ENCODE measurements around the gene LRP5.

LRP5 gene

DNA sequence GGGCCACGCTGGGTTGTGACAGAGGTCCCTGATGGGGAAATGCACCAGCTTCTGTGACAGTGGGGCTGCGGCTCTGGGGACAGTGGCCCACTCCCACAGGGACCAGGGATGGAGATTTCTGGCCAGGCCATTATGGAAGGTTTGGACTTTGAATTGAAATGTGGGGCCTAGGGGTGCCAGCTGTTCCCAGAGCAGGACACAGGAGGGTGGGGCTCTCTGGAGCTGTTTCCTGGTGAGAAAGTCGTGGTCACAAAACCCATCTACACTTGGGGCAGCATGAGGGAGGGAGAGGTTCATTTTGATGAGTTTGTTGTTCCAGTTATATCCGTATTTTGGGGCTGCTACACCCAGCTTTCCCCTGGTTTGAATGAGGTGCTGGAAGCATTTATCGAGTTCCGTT, 52.2 kb downstream of the LRP5 start:
- Histone ChIP-seq H3F3A (ENCODE audit: control insufficient read depth, insufficient read depth) (no peaks in the 10 kb centered on the region), H3K4me2 (ENCODE audit: low read length) (no peak overlapping the region), H3K27me3 (ENCODE audit: control insufficient read depth, low read length) (no peaks in the 10 kb centered on the region), H3K36me3 (ENCODE audit: control insufficient read depth, low read length) (no peaks in the 10 kb centered on the region), H3K9me2 (replicated peaks; ENCODE audit: control insufficient read depth, low read length) (no peaks in the 10 kb centered on the region), H3K27ac (ENCODE audit: low read depth, low read length) (no peak overlapping the region), H3K4me3 (ENCODE audit: low read length) (no peak overlapping the region), H3K9me3 (ENCODE audit: control insufficient read depth, insufficient read depth, low read length) (no peaks in the 10 kb centered on the region), H4K20me1 (ENCODE audit: control insufficient read depth, insufficient read depth, low read depth, low read length) (no peaks in the 10 kb centered on the region), H3K4me1 (ENCODE audit: control insufficient read depth, low read length) (peaks cover 6% of the 10 kb centered on the region), H3K79me2 (ENCODE audit: control insufficient read depth, low read length) (no peaks in the 10 kb centered on the region)
- TF ChIP-seq, protein P1, sequence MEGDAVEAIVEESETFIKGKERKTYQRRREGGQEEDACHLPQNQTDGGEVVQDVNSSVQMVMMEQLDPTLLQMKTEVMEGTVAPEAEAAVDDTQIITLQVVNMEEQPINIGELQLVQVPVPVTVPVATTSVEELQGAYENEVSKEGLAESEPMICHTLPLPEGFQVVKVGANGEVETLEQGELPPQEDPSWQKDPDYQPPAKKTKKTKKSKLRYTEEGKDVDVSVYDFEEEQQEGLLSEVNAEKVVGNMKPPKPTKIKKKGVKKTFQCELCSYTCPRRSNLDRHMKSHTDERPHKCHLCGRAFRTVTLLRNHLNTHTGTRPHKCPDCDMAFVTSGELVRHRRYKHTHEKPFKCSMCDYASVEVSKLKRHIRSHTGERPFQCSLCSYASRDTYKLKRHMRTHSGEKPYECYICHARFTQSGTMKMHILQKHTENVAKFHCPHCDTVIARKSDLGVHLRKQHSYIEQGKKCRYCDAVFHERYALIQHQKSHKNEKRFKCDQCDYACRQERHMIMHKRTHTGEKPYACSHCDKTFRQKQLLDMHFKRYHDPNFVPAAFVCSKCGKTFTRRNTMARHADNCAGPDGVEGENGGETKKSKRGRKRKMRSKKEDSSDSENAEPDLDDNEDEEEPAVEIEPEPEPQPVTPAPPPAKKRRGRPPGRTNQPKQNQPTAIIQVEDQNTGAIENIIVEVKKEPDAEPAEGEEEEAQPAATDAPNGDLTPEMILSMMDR (IDR thresholded peaks at IDR 0.05; ENCODE audit: low read depth, low read length, poor library complexity, severe bottlenecking), result no peak
- TF ChIP-seq EZH2phosphoT487 (IDR thresholded peaks at IDR 0.05; ENCODE audit: borderline replicate concordance, low read length), result no peak

DNA sequence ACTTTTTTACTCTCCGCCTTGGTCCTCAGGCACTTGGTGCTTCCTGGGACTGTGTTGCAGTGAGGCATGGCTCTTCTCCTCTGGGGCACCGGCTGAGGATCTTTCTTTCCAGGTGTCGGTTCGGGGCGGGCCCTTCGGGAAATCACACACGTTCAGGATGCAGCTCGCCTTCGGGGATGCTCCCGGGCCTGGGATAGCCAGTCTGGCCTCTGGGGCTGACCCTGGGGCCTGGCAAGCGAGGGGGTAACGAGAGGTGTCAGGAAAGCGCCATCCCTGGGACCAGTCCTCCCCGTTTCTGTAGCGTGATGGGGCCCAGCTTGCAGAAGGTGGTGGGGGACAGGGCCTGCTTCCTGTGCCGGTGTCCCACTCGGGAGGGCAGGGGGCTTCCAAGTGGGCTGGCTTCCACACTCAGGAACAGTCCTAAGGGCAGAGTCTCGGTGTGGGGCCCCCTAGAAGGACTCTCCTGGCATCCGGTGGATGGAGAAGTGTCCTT, 53.6 kb downstream of the LRP5 start:
- no peak overlapping the region for H3K27ac ChIP-seq (ENCODE audit: low read depth, low read length)
- no peaks in the 10 kb centered on the region for H4K20me1 ChIP-seq (ENCODE audit: control insufficient read depth, insufficient read depth, low read depth, low read length)
- H3K4me2 ChIP-seq (ENCODE audit: low read length), result no peak overlapping the region
- H3K79me2 ChIP-seq (ENCODE audit: control insufficient read depth, low read length), result no peaks in the 10 kb centered on the region
- peaks cover 20% of the 10 kb centered on the region for H3K4me1 ChIP-seq (ENCODE audit: control insufficient read depth, low read length)
- no peaks in the 10 kb centered on the region for H3K36me3 ChIP-seq (ENCODE audit: control insufficient read depth, low read length)
- no peak overlapping the region for H3K4me3 ChIP-seq (ENCODE audit: low read length)
- no peaks in the 10 kb centered on the region for H3K27me3 ChIP-seq (ENCODE audit: control insufficient read depth, low read length)
- TF ChIP-seq, protein P1 (IDR thresholded peaks at IDR 0.05; ENCODE audit: low read depth, low read length, poor library complexity, severe bottlenecking), result no peak
- no peak for TF ChIP-seq EZH2phosphoT487 (IDR thresholded peaks at IDR 0.05; ENCODE audit: borderline replicate concordance, low read length)
- no peaks in the 10 kb centered on the region for H3K9me3 ChIP-seq (ENCODE audit: control insufficient read depth, insufficient read depth, low read length)
- peaks cover 3% of the 10 kb centered on the region for H3F3A ChIP-seq (ENCODE audit: control insufficient read depth, insufficient read depth)
- H3K9me2 ChIP-seq (replicated peaks; ENCODE audit: control insufficient read depth, low read length), result no peaks in the 10 kb centered on the region

DNA sequence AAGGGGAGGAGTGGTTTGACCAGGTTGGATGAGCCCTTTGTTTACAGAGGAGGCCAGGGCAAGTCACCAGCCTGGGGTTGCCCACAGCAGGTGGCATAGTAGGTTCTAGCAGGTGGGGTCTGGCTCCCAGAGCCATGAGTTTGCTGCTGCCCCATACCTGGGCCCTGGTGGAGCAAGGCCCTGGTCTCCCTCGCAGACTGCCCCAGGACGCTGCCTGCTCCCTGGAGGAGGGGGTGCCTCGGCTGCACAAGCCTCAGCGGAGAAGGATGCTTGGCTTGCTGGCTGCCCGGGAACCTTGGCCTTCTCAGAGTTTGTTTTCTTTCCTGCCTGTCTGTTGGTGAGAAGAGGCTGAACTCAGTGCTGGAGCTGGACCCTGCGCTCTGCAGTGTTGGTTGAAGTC, 54.9 kb downstream of the LRP5 start:
- H3K4me1 ChIP-seq (ENCODE audit: control insufficient read depth, low read length), result peaks cover 29% of the 10 kb centered on the region
- H3K9me2 ChIP-seq (replicated peaks; ENCODE audit: control insufficient read depth, low read length), result no peaks in the 10 kb centered on the region
- H3K4me2 ChIP-seq (ENCODE audit: low read length), result no peak overlapping the region
- TF ChIP-seq EZH2phosphoT487 (IDR thresholded peaks at IDR 0.05; ENCODE audit: borderline replicate concordance, low read length), result no peak
- H3K79me2 ChIP-seq (ENCODE audit: control insufficient read depth, low read length), result no peaks in the 10 kb centered on the region
- no peak overlapping the region for H3K4me3 ChIP-seq (ENCODE audit: low read length)
- no peaks in the 10 kb centered on the region for H3K9me3 ChIP-seq (ENCODE audit: control insufficient read depth, insufficient read depth, low read length)
- no peak overlapping the region for H3K27ac ChIP-seq (ENCODE audit: low read depth, low read length)
- no peaks in the 10 kb centered on the region for H3K27me3 ChIP-seq (ENCODE audit: control insufficient read depth, low read length)
- H4K20me1 ChIP-seq (ENCODE audit: control insufficient read depth, insufficient read depth, low read depth, low read length), result no peaks in the 10 kb centered on the region
- H3K36me3 ChIP-seq (ENCODE audit: control insufficient read depth, low read length), result no peaks in the 10 kb centered on the region
- peaks cover 3% of the 10 kb centered on the region for H3F3A ChIP-seq (ENCODE audit: control insufficient read depth, insufficient read depth)

DNA sequence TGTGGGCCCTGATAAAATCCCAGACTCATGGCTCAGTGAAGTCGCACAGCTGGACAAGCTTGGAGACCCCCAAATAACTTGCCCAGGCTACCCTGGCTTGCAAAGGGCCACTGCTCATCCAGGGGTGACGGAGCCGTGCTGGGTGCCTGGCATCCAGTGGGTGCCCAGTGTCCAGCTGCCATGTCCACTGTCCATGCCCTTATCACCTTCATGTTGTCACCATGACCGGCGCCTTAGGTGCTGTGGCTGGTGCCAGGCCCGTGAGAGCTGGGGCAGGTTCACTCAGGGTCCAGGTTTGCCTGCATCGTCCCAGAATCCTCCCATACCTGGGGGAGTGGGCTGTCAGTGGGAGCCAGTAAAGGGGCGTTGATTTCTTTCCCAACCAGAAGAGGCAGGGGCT, 57.4 kb downstream of the LRP5 start:
- no peaks in the 10 kb centered on the region for H3K27me3 ChIP-seq (ENCODE audit: control insufficient read depth, low read length)
- H3K27ac ChIP-seq (ENCODE audit: low read depth, low read length), result peak overlapping the region; percentile 75
- H3K36me3 ChIP-seq (ENCODE audit: control insufficient read depth, low read length), result no peaks in the 10 kb centered on the region
- peak overlapping the region; percentile 54 for H3K4me3 ChIP-seq (ENCODE audit: low read length)
- no peaks in the 10 kb centered on the region for H3K79me2 ChIP-seq (ENCODE audit: control insufficient read depth, low read length)
- peaks cover 3% of the 10 kb centered on the region for H3F3A ChIP-seq (ENCODE audit: control insufficient read depth, insufficient read depth)
- peaks cover 45% of the 10 kb centered on the region for H3K4me1 ChIP-seq (ENCODE audit: control insufficient read depth, low read length)
- TF ChIP-seq EZH2phosphoT487 (IDR thresholded peaks at IDR 0.05; ENCODE audit: borderline replicate concordance, low read length), result no peak
- TF ChIP-seq, protein P1 (IDR thresholded peaks at IDR 0.05; ENCODE audit: low read depth, low read length, poor library complexity, severe bottlenecking), result no peak
- no peaks in the 10 kb centered on the region for H4K20me1 ChIP-seq (ENCODE audit: control insufficient read depth, insufficient read depth, low read depth, low read length)
- H3K9me3 ChIP-seq (ENCODE audit: control insufficient read depth, insufficient read depth, low read length), result no peaks in the 10 kb centered on the region
- no peaks in the 10 kb centered on the region for H3K9me2 ChIP-seq (replicated peaks; ENCODE audit: control insufficient read depth, low read length)
- H3K4me2 ChIP-seq (ENCODE audit: low read length), result peak overlapping the region; percentile 78
